Lower leg skin (tissue), 3 donors: ENCODE measurements around the gene PLPP4.

ENCODE experiments used
- POLR2A ChIP-seq, 2 donors: fragments of 450-650 bp; IDR thresholded peaks; one replicate each; pipeline ENCODE4 v1.6.1; 2016 to 2017; ENCODE audit warnings: antibody characterized with exemption in 2 of 2, mild to moderate bottlenecking in 1 of 2, moderate library complexity in 1 of 2
- TF ChIP-seq, protein P1 (sequence below), 3 donors: fragments of 450-650 bp; IDR thresholded peaks; one replicate each; pipeline ENCODE4 v1.5.1; 2016; ENCODE audit warnings: antibody characterized with exemption in 3 of 3, mild to moderate bottlenecking in 3 of 3, moderate library complexity in 2 of 3

DNA sequence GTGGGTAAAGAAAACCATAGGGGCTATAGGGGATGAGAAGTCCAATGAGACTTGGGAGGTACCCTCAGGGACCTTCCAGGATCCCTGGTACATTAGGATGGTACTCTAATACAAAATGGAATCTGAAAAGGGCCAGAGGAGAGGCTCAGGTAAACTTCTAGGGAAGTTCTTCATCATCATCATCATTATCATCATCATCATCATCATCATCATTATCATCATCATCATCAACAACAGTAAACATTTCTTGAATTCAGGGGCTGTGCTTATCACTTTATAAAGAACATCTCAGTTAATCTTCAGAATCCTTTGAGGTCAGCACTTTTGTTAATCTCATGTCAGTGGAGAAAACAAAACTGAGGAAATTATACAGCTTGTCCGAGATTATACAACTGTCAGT is 50.1 kb downstream of the PLPP4 start:
- TF ChIP-seq POLR2A (IDR thresholded peaks at IDR 0.05) = no peak
- TF ChIP-seq, protein P1, sequence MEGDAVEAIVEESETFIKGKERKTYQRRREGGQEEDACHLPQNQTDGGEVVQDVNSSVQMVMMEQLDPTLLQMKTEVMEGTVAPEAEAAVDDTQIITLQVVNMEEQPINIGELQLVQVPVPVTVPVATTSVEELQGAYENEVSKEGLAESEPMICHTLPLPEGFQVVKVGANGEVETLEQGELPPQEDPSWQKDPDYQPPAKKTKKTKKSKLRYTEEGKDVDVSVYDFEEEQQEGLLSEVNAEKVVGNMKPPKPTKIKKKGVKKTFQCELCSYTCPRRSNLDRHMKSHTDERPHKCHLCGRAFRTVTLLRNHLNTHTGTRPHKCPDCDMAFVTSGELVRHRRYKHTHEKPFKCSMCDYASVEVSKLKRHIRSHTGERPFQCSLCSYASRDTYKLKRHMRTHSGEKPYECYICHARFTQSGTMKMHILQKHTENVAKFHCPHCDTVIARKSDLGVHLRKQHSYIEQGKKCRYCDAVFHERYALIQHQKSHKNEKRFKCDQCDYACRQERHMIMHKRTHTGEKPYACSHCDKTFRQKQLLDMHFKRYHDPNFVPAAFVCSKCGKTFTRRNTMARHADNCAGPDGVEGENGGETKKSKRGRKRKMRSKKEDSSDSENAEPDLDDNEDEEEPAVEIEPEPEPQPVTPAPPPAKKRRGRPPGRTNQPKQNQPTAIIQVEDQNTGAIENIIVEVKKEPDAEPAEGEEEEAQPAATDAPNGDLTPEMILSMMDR (IDR thresholded peaks at IDR 0.05) = no peak
